ENCODE results near the gene ATF5.

The ATF5 gene

GRCh38 chr19:49929121-49929610, at the start of gene ATF5, which contains the start of gene NUP62:
Gene ATF5, plus strand, starts transcription at chr19:49929205. Its CDS starts 1,646 bp downstream, at chr19:49930851.
Gene NUP62, minus strand, starts transcription at chr19:49929504. Its CDS starts 19,697 bp downstream, at chr19:49909807.
- peak within 1 kb of the TSS; percentile 87 for H3K4me3 ChIP-seq (replicated peaks; ENCODE audit: low read depth, low read length)
- H3K36me3 ChIP-seq (ENCODE audit: control insufficient read depth, insufficient read depth, low read length): peaks cover 21% of the 10 kb centered on the region
- no peaks in the 10 kb centered on the region for H3K27me3 ChIP-seq (replicated peaks; ENCODE audit: control insufficient read depth, insufficient read depth, low read length)
- DNase-seq (ENCODE audit: extremely low read depth, insufficient read length): peak; percentile 93
- TF ChIP-seq CTCF (IDR thresholded peaks at IDR 0.05; ENCODE audit: insufficient read depth, low read length, poor library complexity, severe bottlenecking): no peak

- H3K4me3 ChIP-seq (replicated peaks; ENCODE audit: low read depth, low read length): no peak overlapping the region
- peaks cover 36% of the 10 kb centered on the region for H3K36me3 ChIP-seq (ENCODE audit: control insufficient read depth, insufficient read depth, low read length)
- TF ChIP-seq CTCF (IDR thresholded peaks at IDR 0.05; ENCODE audit: insufficient read depth, low read length, poor library complexity, severe bottlenecking): no peak
- no peak for DNase-seq (ENCODE audit: extremely low read depth, insufficient read length)
- no peaks in the 10 kb centered on the region for H3K27me3 ChIP-seq (replicated peaks; ENCODE audit: control insufficient read depth, insufficient read depth, low read length)
Measured at GRCh38 chr19:49879243-49879963, 49.6 kb upstream of the ATF5 start.

GRCh38 chr19:49880162-49880869, 48.7 kb upstream of the ATF5 start:
- no peaks in the 10 kb centered on the region for H3K27me3 ChIP-seq (replicated peaks; ENCODE audit: control insufficient read depth, insufficient read depth, low read length)
- H3K4me3 ChIP-seq (replicated peaks; ENCODE audit: low read depth, low read length): no peak overlapping the region
- peaks cover 37% of the 10 kb centered on the region for H3K36me3 ChIP-seq (ENCODE audit: control insufficient read depth, insufficient read depth, low read length)
- TF ChIP-seq CTCF (IDR thresholded peaks at IDR 0.05; ENCODE audit: insufficient read depth, low read length, poor library complexity, severe bottlenecking): no peak
- DNase-seq (ENCODE audit: extremely low read depth, insufficient read length): no peak

GRCh38 chr19:49881186-49881585, 47.8 kb upstream of the ATF5 start:
- no peak for TF ChIP-seq CTCF (IDR thresholded peaks at IDR 0.05; ENCODE audit: insufficient read depth, low read length, poor library complexity, severe bottlenecking)
- H3K36me3 ChIP-seq (ENCODE audit: control insufficient read depth, insufficient read depth, low read length): peaks cover 37% of the 10 kb centered on the region
- no peaks in the 10 kb centered on the region for H3K27me3 ChIP-seq (replicated peaks; ENCODE audit: control insufficient read depth, insufficient read depth, low read length)
- no peak for DNase-seq (ENCODE audit: extremely low read depth, insufficient read length)
- H3K4me3 ChIP-seq (replicated peaks; ENCODE audit: low read depth, low read length): no peak overlapping the region

- TF ChIP-seq CTCF (IDR thresholded peaks at IDR 0.05; ENCODE audit: insufficient read depth, low read length, poor library complexity, severe bottlenecking): no peak
- Histone ChIP-seq H3K36me3 (ENCODE audit: control insufficient read depth, insufficient read depth, low read length) (peaks cover 37% of the 10 kb centered on the region), H3K4me3 (replicated peaks; ENCODE audit: low read depth, low read length) (no peak overlapping the region), H3K27me3 (replicated peaks; ENCODE audit: control insufficient read depth, insufficient read depth, low read length) (no peaks in the 10 kb centered on the region)
- DNase-seq (ENCODE audit: extremely low read depth, insufficient read length): no peak
Measured at GRCh38 chr19:49881672-49882394, 47.2 kb upstream of the ATF5 start.

All from GM06990 (cell line).